Activated CD4-positive, alpha-beta T cell treated with anti-CD3 and anti-CD28 coated beads for 48 hours (primary cell): ENCODE results near the gene ZNF559.
A peak's percentile ranks its signal among the peaks of the same experiment; 100 is the strongest.
"Not testable (repeated sequence)": the region's sequence is repeated elsewhere in the genome, so short reads cannot be mapped to it uniquely, and the experiment has no call there.

Experiments used
- DNase-seq: peaks from one replicate; pipeline ENCODE4 v3.0.0-alpha.2; 2020

The ZNF559 gene

DNA sequence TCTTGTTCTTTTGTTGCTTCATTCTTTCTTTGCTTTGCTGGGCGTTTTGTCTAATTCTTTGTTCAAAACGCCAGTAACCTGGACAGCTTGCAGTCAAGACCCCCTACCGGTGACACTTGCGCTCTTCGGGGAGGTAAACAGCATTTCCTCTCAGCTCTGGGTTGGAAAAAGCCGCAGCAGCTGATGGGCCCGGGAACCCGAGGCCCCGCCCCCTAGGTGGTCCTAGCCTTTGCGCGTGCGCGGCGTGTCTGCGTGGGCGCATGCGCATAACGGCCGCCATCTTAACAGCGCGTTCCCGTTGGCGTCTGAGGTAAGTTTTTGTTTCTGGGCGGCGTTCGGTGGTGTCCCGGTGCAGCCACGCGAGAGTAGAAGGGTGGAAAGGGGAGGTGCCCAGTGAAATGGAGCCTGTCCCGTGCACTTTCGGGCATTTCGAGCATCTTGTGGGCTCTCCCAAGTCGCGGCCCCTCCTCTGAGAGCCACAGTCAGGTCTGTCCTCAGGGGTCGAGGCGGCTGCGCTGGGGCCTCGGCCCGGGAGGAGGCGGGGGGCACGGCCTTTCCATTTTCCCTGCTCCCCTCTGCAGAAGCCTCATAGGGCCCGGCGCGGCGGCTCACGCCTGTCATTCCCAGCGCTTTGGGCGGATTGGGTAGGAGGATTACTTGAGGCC, at the start of gene ZNF559:
Gene ZNF559, plus strand, starts transcription at position 261 of the 665 bp plus-strand sequence. CDS start 14,371 bp downstream, outside the sequence.
- DNase-seq: peak; percentile 97

DNA sequence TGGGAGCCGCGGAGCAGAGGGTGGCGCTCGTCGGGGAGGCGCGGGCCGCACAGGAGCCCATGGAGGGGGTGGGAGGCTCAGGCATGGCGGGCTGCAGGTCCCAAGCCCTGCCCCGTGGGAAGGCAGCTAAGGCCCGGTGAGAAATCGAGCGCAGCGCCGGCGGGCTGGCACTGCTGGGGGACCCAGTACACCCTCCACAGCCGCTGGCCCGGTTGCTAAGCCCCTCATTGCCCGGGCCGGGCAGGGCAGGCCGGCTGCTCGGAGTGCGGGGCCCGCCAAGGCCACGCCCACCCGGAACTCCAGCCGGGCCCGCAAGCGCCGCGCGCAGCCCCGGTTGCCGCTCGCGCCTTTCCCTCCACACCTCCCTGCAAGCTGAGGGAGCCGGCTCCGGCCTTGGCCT, 40.5 kb upstream of the ZNF559 start:
- DNase-seq: peak; percentile 12

GRCh38 chr19:9289231-9289884, 34.6 kb upstream of the ZNF559 start:
- DNase-seq: no peak

- no peak for DNase-seq
These were observed 28.5 kb upstream of the ZNF559 start for GRCh38 chr19:9295411-9295849.

DNA sequence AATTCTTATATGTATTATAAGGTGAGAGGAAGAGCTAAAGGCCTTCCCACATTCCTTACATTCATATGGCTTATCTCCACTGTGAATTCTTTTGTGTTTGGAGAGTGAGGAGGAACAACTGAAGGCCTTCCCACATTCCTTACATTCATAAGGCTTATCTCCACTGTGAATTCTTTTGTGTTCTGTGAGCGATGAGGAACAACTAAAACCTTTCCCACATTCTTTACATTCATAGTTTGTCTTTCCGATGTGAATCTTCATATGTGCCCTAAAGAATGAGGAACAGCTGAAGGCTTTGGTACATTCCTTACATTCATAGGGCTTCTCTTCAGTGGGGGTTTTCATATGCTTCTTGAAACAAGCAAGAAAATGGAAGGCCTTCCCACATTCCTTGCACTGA, 27.6 kb upstream of the ZNF559 start:
- no peak for DNase-seq

- no peak for DNase-seq
These were observed 17.5 kb upstream of the ZNF559 start for GRCh38 chr19:9306443-9306842.

GRCh38 chr19:9308091-9308770, 15.7 kb upstream of the ZNF559 start:
- DNase-seq: no peak

DNA sequence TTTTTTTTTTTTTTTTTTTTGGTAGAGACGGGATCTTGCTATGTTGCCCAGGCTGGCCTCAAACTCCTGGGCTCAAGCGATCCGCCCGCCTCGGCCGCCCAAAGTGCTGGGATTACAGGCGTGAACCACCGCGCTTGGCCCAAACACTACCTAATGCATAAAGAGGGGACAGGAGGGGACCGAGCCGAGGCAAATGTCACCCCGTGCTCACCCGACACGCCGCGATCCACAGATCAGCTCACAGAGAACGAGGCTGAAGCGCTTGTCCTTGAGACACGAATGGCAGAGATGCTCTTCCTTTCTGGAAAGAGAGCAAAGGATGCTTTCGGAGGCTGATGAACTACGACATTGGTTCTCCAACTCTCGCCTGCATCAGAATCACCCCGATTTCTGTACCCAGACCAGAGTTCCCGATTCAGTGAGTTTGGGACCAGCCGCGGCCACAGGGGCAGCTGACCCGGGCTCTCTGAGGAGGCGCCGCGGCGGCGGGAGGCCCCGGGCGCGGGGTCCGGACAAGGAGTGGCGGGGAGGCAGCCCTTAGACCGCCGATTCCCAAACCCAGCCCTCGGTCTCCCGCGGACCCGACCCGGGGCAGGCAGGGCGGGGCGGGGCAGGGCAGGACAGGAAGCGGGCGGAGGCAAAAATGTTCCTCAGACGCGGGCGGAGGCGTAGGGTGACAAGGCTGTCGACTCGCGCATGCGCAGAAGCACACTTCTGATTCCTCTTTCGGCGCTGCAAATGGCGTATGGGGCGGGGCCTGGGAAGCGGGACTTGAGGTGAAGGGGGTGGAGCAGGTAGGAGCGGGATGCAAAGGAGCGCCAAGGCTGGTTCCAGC, 14.6 kb upstream of the ZNF559 start, which contains the start of gene ZNF699:
Gene ZNF699, minus strand, starts transcription at position 700 of the 835 bp plus-strand sequence. CDS start 4,719 bp downstream, outside the sequence.
- DNase-seq: peak; percentile 99

DNA sequence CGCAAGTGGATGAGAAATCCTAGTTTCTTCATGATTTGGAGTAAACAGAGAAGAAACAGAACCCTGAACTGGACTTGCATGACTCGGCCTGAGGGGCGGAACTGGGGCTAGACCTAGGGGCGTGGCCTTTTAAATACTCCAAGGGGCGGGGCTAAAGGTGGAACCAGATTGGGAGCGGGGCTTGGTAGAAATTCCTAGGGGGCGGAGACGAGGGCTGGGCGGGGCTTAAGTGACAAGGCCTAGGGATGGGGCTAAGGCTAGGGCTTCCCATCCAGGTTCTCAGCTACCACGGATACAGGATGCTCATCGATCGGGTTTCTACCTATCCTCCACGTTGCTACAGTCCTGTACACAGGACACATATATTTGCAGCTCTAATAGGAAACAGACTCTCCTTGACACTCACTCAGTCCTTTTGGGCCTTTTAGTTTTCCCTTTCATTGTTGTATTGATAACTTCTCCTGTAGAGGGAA, 14.0 kb upstream of the ZNF559 start:
- peak; percentile 89 for DNase-seq

DNA sequence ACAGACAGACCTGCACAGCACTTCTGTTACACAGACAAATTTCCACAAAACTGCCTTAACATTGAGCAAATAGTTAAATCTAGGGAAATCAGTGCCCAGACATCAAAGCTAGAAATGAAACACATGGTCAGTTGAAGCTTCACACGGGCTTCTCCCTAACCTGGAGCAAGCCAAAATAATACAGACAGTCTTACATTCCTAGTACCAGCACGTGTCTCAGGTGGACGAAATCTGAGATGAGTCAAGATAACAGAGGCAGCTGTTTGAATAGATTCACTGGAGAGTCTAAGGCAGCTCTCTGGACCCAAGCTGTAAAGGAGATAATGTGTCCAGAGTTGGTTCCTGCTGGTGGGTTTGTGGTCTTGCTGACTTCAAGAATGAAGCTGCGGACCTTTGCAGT, 10.2 kb upstream of the ZNF559 start:
- DNase-seq: no peak

GRCh38 chr19:9321338-9321737, 2.6 kb upstream of the ZNF559 start:
- DNase-seq: no peak

- not testable (repeated sequence) for DNase-seq
These were observed 2.2 kb upstream of the ZNF559 start for GRCh38 chr19:9321756-9322155.

DNA sequence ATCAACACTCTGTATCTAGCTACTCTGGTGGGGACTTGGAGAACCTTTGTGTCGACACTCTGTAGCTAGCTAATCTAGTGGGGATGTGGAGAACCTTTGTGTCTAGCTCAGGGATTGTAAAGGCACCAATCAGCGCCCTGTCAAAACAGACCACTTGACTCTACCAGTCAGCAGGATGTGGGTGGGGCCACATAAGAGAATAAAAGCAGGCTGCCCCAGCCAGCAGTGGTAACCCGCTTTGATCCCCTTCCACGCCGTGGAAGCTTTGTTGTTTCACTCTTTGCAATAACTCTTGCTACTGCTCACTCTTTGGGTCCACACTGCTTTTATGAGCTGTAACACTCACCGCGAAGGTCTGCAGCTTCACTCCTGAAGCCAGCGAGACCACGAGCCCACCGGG, 1.8 kb upstream of the ZNF559 start:
- DNase-seq: not testable (repeated sequence)

- peak; percentile 64 for DNase-seq
These were observed 441 bp upstream of the ZNF559 start for GRCh38 chr19:9323557-9323918.

DNA sequence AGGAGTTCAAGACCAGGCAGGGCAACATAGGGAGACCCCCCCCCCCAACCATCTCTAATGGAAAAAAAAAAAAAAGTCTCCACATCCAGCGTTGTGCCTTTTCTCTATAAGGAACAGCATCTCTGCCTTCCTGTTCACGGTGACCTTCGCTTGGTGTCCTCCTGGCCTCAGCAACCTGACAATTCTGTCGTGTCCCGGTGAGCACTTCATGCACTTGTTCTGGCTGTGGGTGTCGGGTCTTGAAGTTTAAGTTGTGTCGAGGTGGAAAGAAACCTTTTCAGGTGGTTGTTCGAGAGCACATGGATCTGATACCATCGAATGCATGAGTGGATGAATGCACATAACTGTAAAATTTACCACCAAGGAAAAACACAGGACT, 594 bp downstream of the ZNF559 start:
- DNase-seq: no peak

DNA sequence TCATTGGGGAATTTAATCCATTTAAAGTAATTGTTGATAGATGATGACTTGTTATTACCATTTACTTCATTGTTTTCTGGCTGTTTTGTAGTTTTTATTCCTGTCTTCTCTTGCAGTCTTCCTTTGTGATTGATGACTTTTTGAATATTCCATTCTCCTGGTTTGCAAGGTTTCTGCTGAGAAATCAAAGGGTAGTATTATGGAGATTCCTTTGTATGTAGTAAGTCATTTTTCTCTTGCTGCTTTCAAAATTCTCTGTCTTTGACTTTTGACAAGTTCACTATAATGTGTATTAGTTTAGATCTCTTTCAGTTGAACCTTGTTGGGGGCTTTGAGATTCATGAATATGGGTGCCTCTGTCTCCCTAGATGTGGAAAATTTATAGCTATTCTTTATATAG, 6.0 kb downstream of the ZNF559 start:
- no peak for DNase-seq

GRCh38 chr19:9342610-9343304, 18.8 kb downstream of the ZNF559 start:
- DNase-seq: no peak

- DNase-seq: no peak
These were observed 21.0 kb downstream of the ZNF559 start for GRCh38 chr19:9345005-9345404.

GRCh38 chr19:9348253-9348652, 24.3 kb downstream of the ZNF559 start:
- DNase-seq: no peak

DNA sequence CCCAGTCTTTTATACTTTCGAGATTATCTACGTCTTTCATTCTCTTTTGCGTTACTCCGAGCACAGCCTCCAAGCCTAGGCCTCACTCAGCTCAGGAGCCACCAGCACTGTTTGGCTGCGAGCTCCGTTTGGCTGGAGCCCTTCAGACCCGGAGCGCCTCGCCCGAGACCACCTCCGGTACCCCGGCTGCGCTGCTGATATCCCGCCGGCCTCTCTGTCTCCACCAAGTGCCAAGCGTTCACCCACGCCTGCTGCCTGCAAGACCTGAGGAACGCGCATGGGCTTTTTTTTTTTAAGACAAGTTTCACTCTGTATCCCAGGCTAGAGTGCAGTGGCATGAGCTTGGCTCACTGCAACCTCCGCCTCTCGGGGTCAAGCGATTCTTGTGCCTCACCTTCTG, 24.7 kb downstream of the ZNF559 start:
- DNase-seq: no peak

GRCh38 chr19:9352505-9352904, 28.5 kb downstream of the ZNF559 start:
- no peak for DNase-seq

DNA sequence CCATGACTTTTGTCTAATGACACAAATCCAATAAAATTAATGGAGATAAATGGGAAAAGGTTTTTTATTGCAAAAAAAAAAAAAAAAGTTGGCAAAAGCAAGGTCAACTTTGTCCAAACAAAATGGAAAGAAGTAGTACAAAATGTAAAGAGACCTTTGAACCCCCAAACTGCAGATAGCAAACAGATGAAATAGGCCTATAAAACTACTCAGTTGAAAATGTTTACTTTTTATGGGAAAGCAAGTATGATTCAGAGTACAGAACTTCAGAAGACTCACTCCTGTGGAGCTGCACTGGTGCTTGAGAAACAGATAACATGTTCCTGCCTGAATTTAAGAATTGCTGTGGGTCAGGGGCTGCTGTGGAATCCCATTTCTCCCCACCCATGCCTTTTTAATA, 29.0 kb downstream of the ZNF559 start:
- DNase-seq: no peak
